GM12878 (cell line): ENCODE data around the gene ERLEC1. TPM values are rescaled to one million over a fixed set of nuclear protein-coding genes. Genes with fewer than 3 reads are reported as not detected.

Source experiments
- ATAC-seq: fragments of 200-7000 bp; cut with Tn5 transposase; 3 replicates; pipeline ENCODE4 v1.9.1; 2020; ENCODE audit warnings: mild to moderate bottlenecking, moderate library complexity
- BruUV-seq: library from RNA; stranded (reverse); fragments of 400-500 nt; replicated peaks from 2 replicates; lab custom pipeline; 2021; lab: Mats Ljungman, UMichigan
- CTCF ChIA-PET: fragments of 300-600 bp; sonication (Branson Sonifier 250); formaldehyde crosslinking; extraction: SDS; loops from one replicate; lab custom pipeline; 2021; ENCODE audit warnings: inconsistent platforms; lab: Yijun Ruan, JAX
- POLR2A ChIA-PET: fragments of 350-600 bp; formaldehyde crosslinking; extraction: SDS; loops from one replicate; lab custom pipeline; 2021; ENCODE audit warnings: inconsistent platforms; lab: Charles Lee
- RAD21 ChIA-PET: fragments of 300-600 bp; sonication (Branson Sonifier 250); formaldehyde crosslinking; loops from one replicate; lab custom pipeline; 2023; ENCODE audit warnings: antibody characterized with exemption; ENCODE audit not compliant: unreplicated experiment; lab: Charles Lee
- SMC1A ChIA-PET: fragments of 300-600 bp; sonication (Branson Sonifier 250); formaldehyde crosslinking; loops from one replicate; lab custom pipeline; 2023; ENCODE audit not compliant: unreplicated experiment, uncharacterized antibody; lab: Charles Lee
- DNase-seq: peaks from one replicate; pipeline ENCODE4 v3.0.0-alpha.2; 2011; ENCODE audit warnings: low read depth, low spot score
- FAIRE-seq: peaks from 3 replicates; lab custom pipeline; 2011; peaks lifted over from hg19 to GRCh38; lab: Jason Lieb, UNC
- H2AFZ ChIP-seq: 2 replicates; pipeline ENCODE4 v1.6.0; 2011; ENCODE audit warnings: low read depth, low read length, control low read depth; ENCODE audit not compliant: control insufficient read depth
- H3K27ac ChIP-seq: 2 replicates; pipeline ENCODE4 v1.5.1; 2011; ENCODE audit warnings: control low read depth; ENCODE audit not compliant: control insufficient read depth, insufficient read depth
- H3K27me3 ChIP-seq, 2 experiments: replicated peaks in 1 of 2; 2 replicates each; pipeline versions ENCODE4 v1.6.0 to v1.6.1; 2011; ENCODE audit warnings: low read length in 1 of 2; ENCODE audit not compliant: control insufficient read depth in 2 of 2, insufficient read depth in 2 of 2
- H3K36me3 ChIP-seq, 2 experiments: 2 replicates each; pipeline ENCODE4 v1.5.1; 2011; ENCODE audit warnings: low read length in 1 of 2; ENCODE audit not compliant: control insufficient read depth in 2 of 2, insufficient read depth in 2 of 2
- H3K4me1 ChIP-seq: 2 replicates; pipeline ENCODE4 v1.6.1; 2011; ENCODE audit warnings: mild to moderate bottlenecking, low read length, moderate library complexity, mixed read lengths; ENCODE audit not compliant: control insufficient read depth, insufficient read depth
- H3K4me2 ChIP-seq: 2 replicates; pipeline ENCODE4 v1.6.0; 2011; ENCODE audit warnings: control low read depth; ENCODE audit not compliant: control insufficient read depth, insufficient read depth
- H3K4me3 ChIP-seq: fragments of 200-600 bp; sonication (generic); 2 replicates; pipeline ENCODE4 v1.5.1; 2016
- H3K79me2 ChIP-seq: 2 replicates; pipeline ENCODE4 v1.6.0; 2011; ENCODE audit warnings: low read length; ENCODE audit not compliant: control insufficient read depth, insufficient read depth
- H3K9ac ChIP-seq: 2 replicates; pipeline ENCODE4 v1.8.0; 2011; ENCODE audit warnings: low read length, control low read depth, mixed read lengths; ENCODE audit not compliant: control insufficient read depth, insufficient read depth
- H3K9me3 ChIP-seq: replicated peaks from 3 replicates; pipeline ENCODE4 v1.5.1; 2011; ENCODE audit warnings: mild to moderate bottlenecking, low read length; ENCODE audit not compliant: control insufficient read depth, insufficient read depth
- H4K20me1 ChIP-seq: 2 replicates; pipeline ENCODE4 v1.6.0; 2011; ENCODE audit not compliant: control insufficient read depth, insufficient read depth
- NR2C1 ChIP-seq: fragments of 450-650 bp; IDR thresholded peaks from 2 replicates; pipeline ENCODE4 v1.6.1; 2017; ENCODE audit warnings: antibody characterized with exemption, mild to moderate bottlenecking, moderate library complexity
- SPI1 ChIP-seq: IDR thresholded peaks from 2 replicates; pipeline ENCODE4 v1.6.1; 2011; ENCODE audit warnings: low read depth, mild to moderate bottlenecking, low read length, moderate library complexity, borderline replicate concordance; ENCODE audit not compliant: insufficient read depth
- WGBS: methylation state at CpG from one replicate; pipeline ENCODE4 v1.1.6; 2016; ENCODE audit warnings: low lambda C conversion rate; ENCODE audit not compliant: insufficient replicate concordance, insufficient coverage; ENCODE audit errors: missing lambda C conversion rate; 5-methylcytosine and 5-hydroxymethylcytosine counted together
- in situ Hi-C: fragments of 300-500 bp; cut with MboI; formaldehyde crosslinking; loops from 9 replicates; pipeline ENCODE4 v1.14.3; 2018; ENCODE audit warnings: mixed read lengths
- intact Hi-C: fragments of 100-400 bp; cut with micrococcal nuclease; formaldehyde crosslinking; loops from one replicate; pipeline ENCODE4 v1.14.2; 2022; ENCODE audit not compliant: unreplicated experiment
- microRNA-seq: library from miRNA; unstranded; fragments of <30 nt; microRNA quantifications from one replicate; pipeline ENCODE4, GENCODE V29; 2018
- polyA plus RNA-seq, 11 experiments: library from polyadenylated mRNA; depleted of rRNA in 4 of 11; unstranded in 6 of 11; stranded (reverse) in 5 of 11; fragments of >200 nt; fragmentation: Nextera tagmentation in 4 of 11; fragmentation: Illumina TruSeq in 1 of 11; extraction: Ambion mirVana in 4 of 11; extraction: Trizol in 1 of 11; gene quantifications; 1 replicate in 1 of 11; 2 replicates in 10 of 11; pipeline versions ENCODE4 v1.2.1 to v1.2.3, GENCODE V29; 2011 to 2016; ENCODE audit warnings: inconsistent platforms in 2 of 11, missing spikeins in 2 of 11, low read depth in 1 of 11
- small RNA-seq: library from RNA; depleted of rRNA; stranded (forward); fragments of <200 nt; gene quantifications from one replicate; pipeline ENCODE3, GENCODE V24; 2014
- total RNA-seq, 4 experiments: library from RNA; depleted of rRNA in 3 of 4; stranded (reverse); fragments of >200 nt in 3 of 4; fragmentation: Illumina TruSeq in 1 of 4; extraction: Trizol in 1 of 4; gene quantifications; 2 replicates each; pipeline versions ENCODE4 v1.2.1 to v1.2.3, GENCODE V29; 2013 to 2021

Gene ERLEC1
- total and polyA plus RNA-seq, 10 of the 15 experiments (the other 5 are each of a cell fraction or from before 2014, with no cell fraction given), result 14.1 to 52.2 (median 30.0) TPM

GRCh38 chr2:53867773-53868172 lies 80.9 kb downstream of the ERLEC1 start:
- WGBS, result 95% methylated on average over 2 of the region's 2 CpGs
- BruUV-seq, result no TSS peak
- ChIA-PET RAD21 (no interaction called here), CTCF (no interaction called here), POLR2A (interaction anchor here (0.6 kb wide), 2 partner anchors 39 to 679 kb away, joined by 4 to 5 read pairs; no protein-coding TSS in a partner anchor), SMC1A (no interaction called here)
- TF ChIP-seq NR2C1, result no peak
- TF ChIP-seq SPI1, result peak; percentile 30; the same call in 1 of the 2 replicates
- Histone ChIP-seq H3K4me1 (no peaks in the 10 kb centered on the region), H3K27me3 (no peaks in the 10 kb centered on the region), H3K79me2 (no peaks in the 10 kb centered on the region), H3K4me3 (no peak overlapping the region), H4K20me1 (no peaks in the 10 kb centered on the region), H3K9me3 (no peaks in the 10 kb centered on the region), H3K27ac (no peak overlapping the region), H2AFZ (no peak overlapping the region), H3K36me3 (peaks cover 2 to 24% of the 10 kb centered on the region in 2 experiments), H3K9ac (no peak overlapping the region), H3K4me2 (no peak overlapping the region)
- no peak for ATAC-seq
- in situ Hi-C loops, result no loop called here
- no peak for FAIRE-seq
- no peak for DNase-seq
- intact Hi-C loops, result no loop called here

Small RNA genes within 50 kb of the gene (microRNA-seq; reads per million reads assigned to microRNA genes)
- not detected for gene MIR3682

Small RNA genes within 50 kb of the gene (small RNA-seq; reads per million reads assigned to genes)
- not detected for gene MIR3682

Other genes starting within 250 kb of the ERLEC1 start
- gene CHAC2, start 19.2 kb upstream of the ERLEC1 start, total RNA-seq (2014; rRNA removed), result 13.5 and 16.5 TPM in 2 replicates
- 25.8 TPM in 2 replicates for gene CHAC2, start 19.2 kb upstream of the ERLEC1 start, total RNA-seq (2014; rRNA removed; fragmentation: Illumina TruSeq; extraction: Trizol)
- gene CHAC2, start 19.2 kb upstream of the ERLEC1 start, total RNA-seq (2021), result 14.1 and 16.0 TPM in 2 replicates
- 11.0 and 17.6 TPM in 2 replicates for gene CHAC2, start 19.2 kb upstream of the ERLEC1 start, polyA plus RNA-seq (2011; rRNA removed)
- 23.9 and 24.1 TPM in 2 replicates for gene CHAC2, start 19.2 kb upstream of the ERLEC1 start, polyA plus RNA-seq (2014; fragmentation: Illumina TruSeq; extraction: Trizol)
- 10 to 100 TPM; 37.8 to 50.8 TPM for gene CHAC2, start 19.2 kb upstream of the ERLEC1 start, polyA plus RNA-seq (2014; fragmentation: Nextera tagmentation; extraction: Ambion mirVana)
- 14.4 and 14.5 TPM in 2 replicates for gene CHAC2, start 19.2 kb upstream of the ERLEC1 start, polyA plus RNA-seq (2014; rRNA removed)
- gene CHAC2, start 19.2 kb upstream of the ERLEC1 start, polyA plus RNA-seq (2016; fragmentation: Nextera tagmentation; extraction: Ambion mirVana), result 10 to 100 TPM; 60.2 to 67.6 TPM
- gene ASB3, start 91 bp upstream of the ERLEC1 start, total RNA-seq (2014; rRNA removed), result 21.9 and 24.8 TPM in 2 replicates
- 22.3 and 23.3 TPM in 2 replicates for gene ASB3, start 91 bp upstream of the ERLEC1 start, total RNA-seq (2014; rRNA removed; fragmentation: Illumina TruSeq; extraction: Trizol)
- 16.4 and 19.1 TPM in 2 replicates for gene ASB3, start 91 bp upstream of the ERLEC1 start, total RNA-seq (2021)
- gene ASB3, start 91 bp upstream of the ERLEC1 start, polyA plus RNA-seq (2011; rRNA removed), result 30.9 and 39.6 TPM in 2 replicates
- 17.1 and 22.3 TPM in 2 replicates for gene ASB3, start 91 bp upstream of the ERLEC1 start, polyA plus RNA-seq (2014; fragmentation: Illumina TruSeq; extraction: Trizol)
- 10 to 100 TPM; 19.9 to 25.6 TPM for gene ASB3, start 91 bp upstream of the ERLEC1 start, polyA plus RNA-seq (2014; fragmentation: Nextera tagmentation; extraction: Ambion mirVana)
- gene ASB3, start 91 bp upstream of the ERLEC1 start, polyA plus RNA-seq (2014; rRNA removed), result 13.4 and 18.5 TPM in 2 replicates
- 10 to 100 TPM; 29.3 to 30.2 TPM for gene ASB3, start 91 bp upstream of the ERLEC1 start, polyA plus RNA-seq (2016; fragmentation: Nextera tagmentation; extraction: Ambion mirVana)
- 2.0 and 2.1 TPM in 2 replicates for gene GPR75, start 72.9 kb downstream of the ERLEC1 start, total RNA-seq (2014; rRNA removed)
- 2.6 TPM in 2 replicates for gene GPR75, start 72.9 kb downstream of the ERLEC1 start, total RNA-seq (2014; rRNA removed; fragmentation: Illumina TruSeq; extraction: Trizol)
- 1.7 and 2.5 TPM in 2 replicates for gene GPR75, start 72.9 kb downstream of the ERLEC1 start, total RNA-seq (2021)
- gene GPR75, start 72.9 kb downstream of the ERLEC1 start, polyA plus RNA-seq (2011; rRNA removed), result 1.5 and 2.0 TPM in 2 replicates
- gene GPR75, start 72.9 kb downstream of the ERLEC1 start, polyA plus RNA-seq (2014; fragmentation: Illumina TruSeq; extraction: Trizol), result 3.5 and 3.7 TPM in 2 replicates
- gene GPR75, start 72.9 kb downstream of the ERLEC1 start, polyA plus RNA-seq (2014; fragmentation: Nextera tagmentation; extraction: Ambion mirVana), result under 1 TPM in 1 of 2 experiments, not detected in 1; 0.02 TPM
- 2.2 and 2.6 TPM in 2 replicates for gene GPR75, start 72.9 kb downstream of the ERLEC1 start, polyA plus RNA-seq (2014; rRNA removed)
- under 1 TPM in 1 of 2 experiments, not detected in 1; 0.20 TPM for gene GPR75, start 72.9 kb downstream of the ERLEC1 start, polyA plus RNA-seq (2016; fragmentation: Nextera tagmentation; extraction: Ambion mirVana)
- 34.7 and 37.5 TPM in 2 replicates for gene PSME4, start 183.9 kb downstream of the ERLEC1 start, total RNA-seq (2014; rRNA removed)
- 34.6 and 41.6 TPM in 2 replicates for gene PSME4, start 183.9 kb downstream of the ERLEC1 start, total RNA-seq (2014; rRNA removed; fragmentation: Illumina TruSeq; extraction: Trizol)
- 53.7 and 56.2 TPM in 2 replicates for gene PSME4, start 183.9 kb downstream of the ERLEC1 start, total RNA-seq (2021)
- gene PSME4, start 183.9 kb downstream of the ERLEC1 start, polyA plus RNA-seq (2011; rRNA removed), result 37.2 and 45.8 TPM in 2 replicates
- gene PSME4, start 183.9 kb downstream of the ERLEC1 start, polyA plus RNA-seq (2014; fragmentation: Illumina TruSeq; extraction: Trizol), result 51.9 and 66.1 TPM in 2 replicates
- gene PSME4, start 183.9 kb downstream of the ERLEC1 start, polyA plus RNA-seq (2014; fragmentation: Nextera tagmentation; extraction: Ambion mirVana), result 10 to 100 TPM; 20.2 to 29.7 TPM
- gene PSME4, start 183.9 kb downstream of the ERLEC1 start, polyA plus RNA-seq (2014; rRNA removed), result 24.0 and 26.6 TPM in 2 replicates
- 10 to 100 TPM; 11.1 to 12.8 TPM for gene PSME4, start 183.9 kb downstream of the ERLEC1 start, polyA plus RNA-seq (2016; fragmentation: Nextera tagmentation; extraction: Ambion mirVana)